Measurements from ENCODE around the gene NSD1.
A peak's percentile ranks its signal among the peaks of the same experiment; 100 is the strongest.

NSD1 gene

GRCh38 chr5:177097016-177097985, 36.3 kb upstream of the NSD1 start:
- DNase-seq, result no peak

- DNase-seq, result no peak
Measured at GRCh38 chr5:177098120-177098469, 35.5 kb upstream of the NSD1 start.

DNA sequence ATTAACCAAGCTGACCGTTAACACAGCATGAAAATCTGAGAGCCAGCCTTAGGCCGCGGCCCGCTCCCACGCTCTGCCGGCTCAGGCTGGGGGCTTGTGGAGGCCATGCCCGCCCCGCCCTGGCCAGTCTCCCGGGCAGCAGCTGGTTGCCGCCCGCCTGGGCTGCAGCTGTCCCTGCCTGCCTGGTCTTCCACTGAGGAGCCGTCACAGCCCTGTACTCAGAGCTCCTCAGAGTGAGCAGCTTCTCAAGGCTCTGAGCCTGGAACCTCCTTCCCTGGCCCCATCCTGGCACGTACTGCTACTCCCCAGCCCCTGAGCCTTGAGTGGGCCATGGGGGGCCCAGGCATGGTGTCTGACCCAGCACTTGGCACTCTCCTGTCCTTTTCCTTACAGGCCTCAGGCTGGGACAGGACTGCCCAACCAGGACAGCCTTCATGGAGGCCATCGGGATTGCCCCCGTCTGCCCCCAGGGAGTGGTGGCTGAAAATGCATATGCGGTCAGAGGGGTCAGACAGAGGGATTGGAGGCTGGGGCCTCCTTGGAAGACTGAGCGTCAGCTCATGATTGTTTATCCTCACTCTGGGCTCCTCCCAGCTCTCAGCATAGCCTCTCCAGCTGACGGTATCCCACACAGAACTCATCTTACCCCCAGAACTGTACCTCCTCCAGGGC, 35.0 kb upstream of the NSD1 start:
- no peak for DNase-seq

GRCh38 chr5:177099422-177100093, 34.0 kb upstream of the NSD1 start:
- no peak for DNase-seq

GRCh38 chr5:177100714-177101121, 32.9 kb upstream of the NSD1 start:
- DNase-seq, result no peak

DNA sequence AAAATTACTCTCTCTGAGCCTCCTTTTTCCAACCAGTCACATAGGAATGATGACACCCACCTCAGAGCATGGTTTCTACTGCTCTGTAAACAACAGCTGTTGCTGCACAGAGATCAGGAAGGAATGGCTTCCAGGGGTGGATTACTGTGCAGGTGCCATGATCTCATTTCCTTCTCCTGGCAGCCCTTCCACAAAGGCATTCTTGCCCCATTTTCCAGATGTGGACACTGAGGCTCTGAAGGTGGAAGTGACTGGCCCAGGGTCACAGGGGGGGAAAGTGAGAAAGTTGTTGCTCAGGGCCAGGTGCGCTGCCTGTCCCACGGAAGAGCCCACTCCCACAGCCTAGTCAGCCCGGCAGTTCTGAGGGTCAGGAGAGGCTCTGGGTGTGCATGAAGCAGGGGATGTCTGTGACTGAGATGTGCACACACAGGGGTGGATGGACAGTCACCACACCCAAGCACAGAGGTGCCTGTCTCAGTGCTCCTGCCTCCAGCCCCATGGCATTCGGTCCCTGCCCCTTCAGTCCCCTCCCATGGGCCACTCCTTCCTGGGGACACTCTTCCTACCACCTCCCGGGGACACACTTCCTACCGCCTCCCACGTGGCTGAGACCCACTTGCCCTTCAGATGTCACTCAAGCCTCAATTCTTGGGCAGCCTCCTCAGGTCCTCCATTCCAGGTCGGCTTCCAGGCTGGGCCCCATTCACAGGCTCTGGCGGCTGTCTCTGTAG, 29.9 kb upstream of the NSD1 start:
- DNase-seq, result no peak

- no peak for DNase-seq
Measured at GRCh38 chr5:177105691-177106476, 27.7 kb upstream of the NSD1 start.

DNA sequence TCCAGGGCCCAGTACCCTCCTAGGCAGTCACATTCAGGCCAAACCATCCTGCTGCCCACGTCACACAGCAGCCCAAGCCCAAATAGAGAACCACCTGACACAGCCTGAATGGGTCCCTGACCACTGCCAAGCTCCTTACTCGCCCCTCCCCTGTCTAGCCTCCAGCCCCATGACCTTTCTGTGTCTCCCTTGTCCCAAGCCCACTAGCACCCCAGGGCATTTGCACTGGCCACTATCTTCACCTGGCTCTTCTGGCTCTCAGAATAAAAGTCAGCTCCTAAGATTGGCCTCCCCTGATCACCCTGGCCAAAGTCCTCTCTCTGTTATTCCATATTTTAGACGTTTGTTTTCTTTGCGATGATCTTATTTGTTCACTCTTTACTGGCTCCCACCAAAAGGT, 26.4 kb upstream of the NSD1 start:
- no peak for DNase-seq

DNA sequence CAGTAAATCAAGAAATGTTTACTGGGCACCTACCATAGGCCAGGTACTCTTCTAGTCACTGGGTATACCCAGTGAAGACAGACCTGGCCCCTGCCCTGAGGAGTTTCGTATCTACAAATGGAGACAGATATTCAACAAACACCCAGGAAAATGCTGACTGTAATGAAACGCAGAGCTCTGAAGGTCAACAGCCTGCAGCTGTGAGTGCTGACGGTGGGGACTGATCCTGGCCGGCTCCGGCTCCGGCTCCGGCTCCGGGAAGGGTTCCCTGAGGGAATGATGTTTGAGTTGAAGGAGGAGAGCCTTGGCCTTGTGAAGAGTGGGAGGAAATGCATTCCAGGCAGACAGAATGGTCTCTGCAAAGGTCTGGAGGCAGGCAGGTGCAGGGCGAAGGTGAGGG, 23.8 kb upstream of the NSD1 start:
- no peak for DNase-seq

- peak; percentile 55 for DNase-seq
Measured at GRCh38 chr5:177111720-177112394, 21.7 kb upstream of the NSD1 start.

DNA sequence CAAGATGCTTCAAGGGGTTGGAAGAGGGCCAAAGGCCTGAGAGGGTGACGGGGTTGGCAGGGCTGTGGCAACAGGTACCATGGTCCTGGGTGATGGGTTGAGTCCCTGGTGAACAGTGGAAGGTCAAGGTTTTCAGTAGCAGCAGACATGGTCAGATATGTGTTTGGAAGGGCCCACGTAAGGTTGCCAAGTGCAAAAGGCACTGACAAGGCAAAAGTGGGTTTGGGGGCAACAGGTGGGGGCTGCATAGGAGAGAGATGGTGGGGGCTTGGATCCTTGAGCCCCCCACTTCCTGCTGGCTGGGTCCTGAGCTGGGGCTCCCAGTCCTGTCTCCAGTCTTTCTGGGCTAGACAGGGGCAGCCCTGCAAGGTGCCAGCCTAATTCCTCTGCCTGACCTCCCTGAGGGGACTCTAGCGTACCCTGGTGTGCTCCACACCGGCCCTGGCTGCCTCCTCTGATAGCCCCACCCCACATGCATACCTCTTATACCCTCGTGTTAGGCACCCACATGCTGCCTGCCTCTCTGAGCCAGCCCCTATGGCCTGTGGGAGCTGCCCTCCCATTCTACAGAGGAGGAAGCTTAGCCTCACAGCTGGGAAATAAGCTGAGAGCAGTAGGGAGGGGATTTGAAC, 20.9 kb upstream of the NSD1 start:
- DNase-seq, result no peak

GRCh38 chr5:177113566-177114424, 19.8 kb upstream of the NSD1 start:
- DNase-seq, result peak; percentile 70

- peak; percentile 72 for DNase-seq
Measured at GRCh38 chr5:177116631-177117373, 16.8 kb upstream of the NSD1 start.

- no peak for DNase-seq
Measured at GRCh38 chr5:177117441-177118045, 16.0 kb upstream of the NSD1 start.

DNA sequence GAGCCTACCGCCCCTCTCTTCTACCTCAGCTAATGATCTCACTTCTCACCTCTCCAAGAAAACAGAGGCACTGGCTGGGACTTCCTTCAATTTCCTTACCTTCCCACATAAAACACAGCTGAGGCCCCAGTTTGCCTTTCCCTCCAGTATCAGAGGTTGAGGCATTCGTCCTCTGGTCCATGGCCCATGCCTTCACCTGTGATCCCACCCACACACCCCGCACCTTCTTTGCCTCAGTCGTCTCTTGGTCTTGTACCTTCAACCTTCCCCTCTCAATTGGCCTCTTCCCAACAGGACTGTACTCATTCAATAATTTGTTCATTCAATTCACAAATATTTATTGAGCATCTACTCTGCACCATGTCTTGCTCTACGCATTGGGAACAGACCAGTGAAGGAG, 11.0 kb upstream of the NSD1 start:
- no peak for DNase-seq

DNA sequence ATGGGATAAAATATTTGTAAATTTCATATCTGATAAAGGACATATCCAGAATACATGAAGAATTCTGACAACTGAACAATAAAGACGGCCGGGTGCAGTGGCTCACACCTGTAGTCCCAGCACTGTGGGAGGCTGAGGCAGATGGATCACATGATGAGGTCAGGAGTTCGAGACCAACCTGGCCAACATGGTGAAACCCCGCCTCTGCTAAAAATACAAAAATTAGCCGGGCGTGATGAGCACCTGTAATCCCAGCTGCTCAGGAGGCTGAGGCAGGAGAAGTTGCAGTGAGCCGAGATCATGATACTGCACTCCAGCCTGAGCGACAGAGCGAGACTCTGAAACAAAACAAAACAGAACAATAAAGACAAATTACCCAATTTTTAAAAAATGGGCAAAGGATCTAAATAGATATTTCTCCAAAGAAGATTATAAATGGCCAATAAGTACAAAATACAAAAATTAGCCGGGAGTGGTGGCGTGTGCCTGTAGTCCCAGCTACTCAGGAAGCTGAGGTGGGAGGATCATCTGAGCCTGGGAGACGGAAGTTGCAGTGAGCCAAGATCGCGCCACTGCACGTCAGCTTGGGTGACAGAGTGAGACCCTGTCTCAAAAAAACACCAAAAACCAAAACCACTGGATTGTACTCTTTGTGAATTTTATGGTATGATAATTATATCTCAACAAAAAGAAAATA, 9.6 kb upstream of the NSD1 start:
- DNase-seq, result no peak

GRCh38 chr5:177124486-177124991, 9.0 kb upstream of the NSD1 start:
- DNase-seq, result no peak

- DNase-seq, result no peak
Measured at GRCh38 chr5:177126771-177127170, 6.8 kb upstream of the NSD1 start.

All from effector CD4-positive, alpha-beta T cell (primary cell).